ENCODE results near the gene CIAO3. TPM values are rescaled to one million over a fixed set of nuclear protein-coding genes. Genes with fewer than 3 reads are reported as not detected.
A peak's percentile ranks its signal among the peaks of the same experiment; 100 is the strongest.

CIAO3 gene
- total and polyA plus RNA-seq, 12 donors: 18.7 to 62.9 (median 26.1) TPM

GRCh38 chr16:682493-683395 lies 58.1 kb downstream of the CIAO3 start:
- intact Hi-C loops (cut with DNase I): no loop called here

DNA sequence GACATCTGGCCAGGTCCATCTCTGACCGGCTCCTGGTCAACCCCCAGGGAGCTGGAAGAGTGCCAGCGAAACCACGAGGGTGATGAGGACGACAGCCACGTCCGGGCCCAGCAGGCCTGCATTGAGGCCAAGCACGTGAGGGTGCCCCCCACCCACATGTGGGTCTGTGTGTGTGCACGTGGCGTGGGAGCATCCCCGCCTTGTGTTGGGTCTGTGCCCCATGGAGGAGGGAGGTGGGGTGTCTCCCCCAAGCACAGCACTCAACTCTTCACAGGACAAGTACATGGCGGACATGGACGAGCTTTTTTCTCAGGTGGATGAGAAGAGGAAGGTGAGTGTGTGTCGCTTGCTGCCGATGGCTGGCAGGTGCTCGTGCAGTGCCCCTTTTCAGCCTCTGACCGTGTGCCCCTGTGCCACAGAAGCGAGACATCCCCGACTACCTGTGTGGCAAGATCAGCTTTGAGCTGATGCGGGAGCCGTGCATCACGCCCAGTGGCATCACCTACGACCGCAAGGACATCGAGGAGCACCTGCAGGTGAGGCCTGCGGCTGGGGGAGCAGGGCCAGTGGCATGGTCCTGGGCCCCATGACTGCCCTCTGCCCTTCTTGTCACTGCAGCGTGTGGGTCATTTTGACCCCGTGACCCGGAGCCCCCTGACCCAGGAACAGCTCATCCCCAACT lies 58.9 kb downstream of the CIAO3 start:
- peaks cover 33 to 63% (median 50%) of the 10 kb centered on the region in 9 donors for H3K4me1 ChIP-seq
- no peaks in the 10 kb centered on the region for H3K9me3 ChIP-seq
- no peak for DNase-seq
- peaks cover 0 to 36% (median 19%) of the 10 kb centered on the region in 9 donors for H3K36me3 ChIP-seq
- whole genome bisulfite sequencing, 2 donors: 74 to 77% methylated on average over 28 of the region's 28 CpGs
- intact Hi-C loops (cut with DNase I): loop anchor here in 1 of 10 donors (2.0 kb wide), 1 partner anchor 39 kb away; the partner anchor contains the start of gene ANTKMT
- peaks cover 0 to 5% (median 0%) of the 10 kb centered on the region in 7 donors for H3K27me3 ChIP-seq
- no peak for ATAC-seq
- no peak overlapping the region for H3K27ac ChIP-seq
- TF ChIP-seq CTCF (IDR thresholded peaks at IDR 0.05): no peak
- H3K4me3 ChIP-seq: peak overlapping the region in 5 of 10 donors; percentile 70 to 95 (median 77)

More at GRCh38 chr16:682493-683395, 58.1 kb downstream of the CIAO3 start:
- Histone ChIP-seq H3K27ac (peak overlapping the region in 1 of 10 donors; percentile 82), H3K9me3 (no peaks in the 10 kb centered on the region), H3K4me1 (peaks cover 33 to 63% (median 50%) of the 10 kb centered on the region in 9 donors), H3K36me3 (peaks cover 0 to 45% (median 19%) of the 10 kb centered on the region in 9 donors), H3K27me3 (no peaks in the 10 kb centered on the region), H3K4me3 (peak overlapping the region in 5 of 10 donors; percentile 76 to 94 (median 81))
- TF ChIP-seq CTCF (IDR thresholded peaks at IDR 0.05): no peak
- 85 to 86% methylated on average over 36 of the region's 36 CpGs for WGBS, 2 donors
- ATAC-seq: no peak
- DNase-seq: no peak

- ATAC-seq: no peak
- WGBS, 2 donors: 45% methylated on average over 44 of the region's 44 CpGs
- DNase-seq: peak in 1 of 2 donors; percentile 54
These were observed 59.6 kb downstream of the CIAO3 start for GRCh38 chr16:680967-681745.

More at GRCh38 chr16:680967-681745, 59.6 kb downstream of the CIAO3 start:
- H3K4me3 ChIP-seq: peak overlapping the region; percentile 50 to 95 (median 71)
- H3K36me3 ChIP-seq: peaks cover 0 to 29% (median 19%) of the 10 kb centered on the region in 9 donors
- peak overlapping the region in 9 of 10 donors; percentile 92 to 99 (median 97) for H3K27ac ChIP-seq
- peaks cover 33 to 60% (median 50%) of the 10 kb centered on the region in 9 donors for H3K4me1 ChIP-seq
- peak in 2 of 9 donors; percentile 10 to 15 for TF ChIP-seq CTCF (IDR thresholded peaks at IDR 0.05)
- no peaks in the 10 kb centered on the region for H3K9me3 ChIP-seq
- peaks cover 0 to 11% (median 0%) of the 10 kb centered on the region in 7 donors for H3K27me3 ChIP-seq
- intact Hi-C loops (cut with DNase I): loop anchor here in 1 of 10 donors (2.0 kb wide), 1 partner anchor 40 kb away; the partner anchor contains the start of gene ANTKMT
